ENCODE measurements around the gene BMP6. TPM values are rescaled to one million over a fixed set of nuclear protein-coding genes. Genes with fewer than 3 reads are reported as not detected.

BMP6 gene
- total and polyA plus RNA-seq, 3 experiments from 2014 or later, result not detected

- no peak overlapping the region for H3K27ac ChIP-seq (ENCODE audit: low read depth, low read length)
- ChIA-PET CTCF (no interaction called here), POLR2A (no interaction called here)
- no peak overlapping the region for H3K4me3 ChIP-seq (ENCODE audit: low read length)
- H3K9me3 ChIP-seq (ENCODE audit: low read length), result no peaks in the 10 kb centered on the region
- H3K4me1 Mint-ChIP-seq, result no peaks in the 10 kb centered on the region
- DNase-seq, result no peak
- H3K36me3 Mint-ChIP-seq, result peaks cover 0 to 8% (median 0%) of the 10 kb centered on the region in 3 donors
- no peaks in the 10 kb centered on the region for H3K36me3 ChIP-seq (ENCODE audit: insufficient read depth, low read length)
- peaks cover under 1 to 12% (median 8%) of the 10 kb centered on the region in 5 donors for H3K9me3 Mint-ChIP-seq
- H3K4me3 Mint-ChIP-seq, result no peak overlapping the region
- no peaks in the 10 kb centered on the region for H3K4me1 ChIP-seq (ENCODE audit: insufficient read depth, low read length)
- H3K27me3 ChIP-seq (ENCODE audit: insufficient read depth, low read length, poor library complexity, severe bottlenecking), result no peaks in the 10 kb centered on the region
- H3K27me3 Mint-ChIP-seq, result peaks cover 10 to 21% of the 10 kb centered on the region in 2 donors
- no peak overlapping the region for H3K27ac Mint-ChIP-seq
Observed at GRCh38 chr6:7919871-7920270, 194.0 kb downstream of the BMP6 start.

GRCh38 chr6:7920425-7920824 lies 194.5 kb downstream of the BMP6 start:
- Mint-ChIP-seq H3K4me1 (no peaks in the 10 kb centered on the region), H3K27me3 (peaks cover 10 to 27% of the 10 kb centered on the region in 2 donors), H3K4me3 (no peak overlapping the region), H3K27ac (no peak overlapping the region), H3K36me3 (peaks cover 0 to 14% (median 0%) of the 10 kb centered on the region in 3 donors), H3K9me3 (peaks cover 5 to 17% (median 12%) of the 10 kb centered on the region in 5 donors)
- no peaks in the 10 kb centered on the region for H3K27me3 ChIP-seq (ENCODE audit: insufficient read depth, low read length, poor library complexity, severe bottlenecking)
- H3K36me3 ChIP-seq (ENCODE audit: insufficient read depth, low read length), result no peaks in the 10 kb centered on the region
- no peak for DNase-seq
- no peaks in the 10 kb centered on the region for H3K9me3 ChIP-seq (ENCODE audit: low read length)
- no peak overlapping the region for H3K27ac ChIP-seq (ENCODE audit: low read depth, low read length)
- CTCF ChIA-PET, result no interaction called here
- POLR2A ChIA-PET, result no interaction called here
- no peak overlapping the region for H3K4me3 ChIP-seq (ENCODE audit: low read length)
- no peaks in the 10 kb centered on the region for H3K4me1 ChIP-seq (ENCODE audit: insufficient read depth, low read length)

GRCh38 chr6:7921046-7921445 lies 195.1 kb downstream of the BMP6 start:
- Histone ChIP-seq H3K4me3 (ENCODE audit: low read length) (no peak overlapping the region), H3K27ac (ENCODE audit: low read depth, low read length) (no peak overlapping the region), H3K9me3 (ENCODE audit: low read length) (no peaks in the 10 kb centered on the region), H3K4me1 (ENCODE audit: insufficient read depth, low read length) (no peaks in the 10 kb centered on the region), H3K36me3 (ENCODE audit: insufficient read depth, low read length) (no peaks in the 10 kb centered on the region), H3K27me3 (ENCODE audit: insufficient read depth, low read length, poor library complexity, severe bottlenecking) (no peaks in the 10 kb centered on the region)
- H3K4me3 Mint-ChIP-seq, result no peak overlapping the region
- peaks cover 10 to 25% of the 10 kb centered on the region in 2 donors for H3K27me3 Mint-ChIP-seq
- ChIA-PET POLR2A (no interaction called here), CTCF (no interaction called here)
- no peak for DNase-seq
- no peak overlapping the region for H3K27ac Mint-ChIP-seq
- peaks cover 0 to 16% (median 0%) of the 10 kb centered on the region in 3 donors for H3K36me3 Mint-ChIP-seq
- H3K4me1 Mint-ChIP-seq, result no peaks in the 10 kb centered on the region
- peaks cover 6 to 19% (median 15%) of the 10 kb centered on the region in 5 donors for H3K9me3 Mint-ChIP-seq

- H3K27ac Mint-ChIP-seq, result no peak overlapping the region
- H3K9me3 ChIP-seq (ENCODE audit: low read length), result no peaks in the 10 kb centered on the region
- H3K4me1 Mint-ChIP-seq, result no peaks in the 10 kb centered on the region
Observed at GRCh38 chr6:7921632-7922092, 195.8 kb downstream of the BMP6 start.

GRCh38 chr6:7922596-7922995 lies 196.7 kb downstream of the BMP6 start:
- CTCF ChIA-PET, result no interaction called here
- H3K4me3 Mint-ChIP-seq, result no peak overlapping the region
- no peak overlapping the region for H3K27ac Mint-ChIP-seq
- Histone ChIP-seq H3K27me3 (ENCODE audit: insufficient read depth, low read length, poor library complexity, severe bottlenecking) (no peaks in the 10 kb centered on the region), H3K4me3 (ENCODE audit: low read length) (no peak overlapping the region), H3K27ac (ENCODE audit: low read depth, low read length) (no peak overlapping the region), H3K4me1 (ENCODE audit: insufficient read depth, low read length) (no peaks in the 10 kb centered on the region), H3K36me3 (ENCODE audit: insufficient read depth, low read length) (no peaks in the 10 kb centered on the region), H3K9me3 (ENCODE audit: low read length) (no peaks in the 10 kb centered on the region)
- POLR2A ChIA-PET, result no interaction called here
- no peak for DNase-seq
- no peaks in the 10 kb centered on the region for H3K4me1 Mint-ChIP-seq
- peaks cover 0 to 16% (median 0%) of the 10 kb centered on the region in 3 donors for H3K36me3 Mint-ChIP-seq
- peaks cover 13 to 23% of the 10 kb centered on the region in 2 donors for H3K27me3 Mint-ChIP-seq
- peaks cover 6 to 21% (median 17%) of the 10 kb centered on the region in 5 donors for H3K9me3 Mint-ChIP-seq

More at GRCh38 chr6:7921632-7922092, 195.8 kb downstream of the BMP6 start:
- Histone ChIP-seq H3K4me1 (ENCODE audit: insufficient read depth, low read length) (no peaks in the 10 kb centered on the region), H3K36me3 (ENCODE audit: insufficient read depth, low read length) (no peaks in the 10 kb centered on the region), H3K4me3 (ENCODE audit: low read length) (no peak overlapping the region), H3K27me3 (ENCODE audit: insufficient read depth, low read length, poor library complexity, severe bottlenecking) (no peaks in the 10 kb centered on the region), H3K27ac (ENCODE audit: low read depth, low read length) (no peak overlapping the region)
- no peak for DNase-seq
- Mint-ChIP-seq H3K9me3 (peaks cover 6 to 21% (median 15%) of the 10 kb centered on the region in 5 donors), H3K27me3 (peaks cover 10 to 23% of the 10 kb centered on the region in 2 donors), H3K4me3 (no peak overlapping the region), H3K36me3 (peaks cover 0 to 16% (median 0%) of the 10 kb centered on the region in 3 donors)
- ChIA-PET CTCF (no interaction called here), POLR2A (no interaction called here)

- Mint-ChIP-seq H3K27me3 (peaks cover 19 to 20% of the 10 kb centered on the region in 2 donors), H3K9me3 (peaks cover 6 to 21% (median 17%) of the 10 kb centered on the region in 5 donors), H3K4me1 (no peaks in the 10 kb centered on the region), H3K4me3 (no peak overlapping the region), H3K27ac (no peak overlapping the region), H3K36me3 (peaks cover 0 to 16% (median 0%) of the 10 kb centered on the region in 3 donors)
- no peaks in the 10 kb centered on the region for H3K4me1 ChIP-seq (ENCODE audit: insufficient read depth, low read length)
- H3K4me3 ChIP-seq (ENCODE audit: low read length), result no peak overlapping the region
- H3K27ac ChIP-seq (ENCODE audit: low read depth, low read length), result no peak overlapping the region
- H3K9me3 ChIP-seq (ENCODE audit: low read length), result no peaks in the 10 kb centered on the region
- H3K36me3 ChIP-seq (ENCODE audit: insufficient read depth, low read length), result no peaks in the 10 kb centered on the region
- no peak for DNase-seq
- H3K27me3 ChIP-seq (ENCODE audit: insufficient read depth, low read length, poor library complexity, severe bottlenecking), result no peaks in the 10 kb centered on the region
- ChIA-PET CTCF (interaction anchor here (0.6 kb wide), 1 partner anchor 182 kb away, joined by 3 read pairs; no protein-coding TSS in a partner anchor), POLR2A (no interaction called here)
Observed at GRCh38 chr6:7924867-7925266, 199.0 kb downstream of the BMP6 start.

Other genes with a start within 250 kb of the BMP6 start
- gene DSP, start 184.4 kb upstream of the BMP6 start, total RNA-seq, result under 1 TPM in 1 of 2 experiments, not detected in 1; 0.04 TPM
- 0.08 TPM for gene DSP, start 184.4 kb upstream of the BMP6 start, polyA plus RNA-seq
- gene SNRNP48, start 135.9 kb upstream of the BMP6 start, total RNA-seq, result 10 to 100 TPM; 14.6 to 15.0 TPM
- 11.2 TPM for gene SNRNP48, start 135.9 kb upstream of the BMP6 start, polyA plus RNA-seq
- gene TXNDC5, start 184.7 kb downstream of the BMP6 start, total RNA-seq, result 10 to 100 TPM; 77.9 to 79.8 TPM
- gene TXNDC5, start 184.7 kb downstream of the BMP6 start, polyA plus RNA-seq, result 34.7 TPM

Measured in CD8-positive, alpha-beta memory T cell (primary cell).